Stomach (tissue), 9 donors: ENCODE results near the gene NKAIN2. TPM values are rescaled to one million over a fixed set of nuclear protein-coding genes. Genes with fewer than 3 reads are reported as not detected.
"Not testable (repeated sequence)": the region's sequence is repeated elsewhere in the genome, so short reads cannot be mapped to it uniquely, and the experiment has no call there.

ENCODE experiments used
- DNase-seq, 2 donors: peaks; one replicate each; pipeline versions ENCODE4 v3.0.0 to v3.0.0-alpha.2; 2013 to 2019
- H3K27ac ChIP-seq, 5 donors: fragments of 200-600 bp in 4 of 5; sonication (generic) in 4 of 5; one replicate each; pipeline ENCODE4 v1.5.1; 2013 to 2019; ENCODE audit warnings: mild to moderate bottlenecking in 1 of 5, moderate library complexity in 1 of 5
- H3K27me3 ChIP-seq, 3 donors: fragments of 200-600 bp; sonication (generic); one replicate each; pipeline ENCODE4 v1.5.1; 2017 to 2019; ENCODE audit warnings: mixed run types in 1 of 3
- H3K36me3 ChIP-seq, 4 donors: fragments of 200-600 bp; sonication (generic); 1 replicate in 3 of 4; 2 replicates in 1 of 4; pipeline ENCODE4 v1.5.1; 2016 to 2019
- H3K4me1 ChIP-seq, 4 donors: fragments of 200-600 bp; sonication (generic); one replicate each; pipeline ENCODE4 v1.5.1; 2016 to 2019
- H3K4me3 ChIP-seq, 4 donors: fragments of 200-600 bp; sonication (generic) in 3 of 4; one replicate each; pipeline ENCODE4 v1.5.1; 2016 to 2019; ENCODE audit warnings: mild to moderate bottlenecking in 1 of 4
- H3K9me3 ChIP-seq, 4 donors: fragments of 200-600 bp; sonication (generic); one replicate each; pipeline ENCODE4 v1.5.1; 2016 to 2019
- EP300 ChIP-seq: sonication (generic); formaldehyde crosslinking; IDR thresholded peaks from one replicate; pipeline ENCODE4 v1.6.1; 2017; ENCODE audit warnings: antibody characterized with exemption
- POLR2A ChIP-seq, 4 donors: fragments of 450-650 bp; IDR thresholded peaks; one replicate each; pipeline ENCODE4 v1.6.1; 2016; ENCODE audit warnings: antibody characterized with exemption in 4 of 4, control low read depth in 2 of 4, mild to moderate bottlenecking in 1 of 4, moderate library complexity in 1 of 4
- POLR2AphosphoS5 ChIP-seq, 3 donors: sonication (generic); formaldehyde crosslinking; IDR thresholded peaks; one replicate each; pipeline ENCODE4 v1.6.1; 2016; ENCODE audit warnings: antibody characterized with exemption in 3 of 3
- WGBS, 5 donors: extraction: QIAGEN DNeasy Blood & Tissue Kit in 3 of 5; methylation state at CpG; one replicate each; pipeline versions ENCODE4 v1.1.5 to v1.1.7; 2013 to 2018; 5-methylcytosine and 5-hydroxymethylcytosine counted together
- intact Hi-C: fragments of 100-400 bp; cut with DNase I; formaldehyde crosslinking; loops from one replicate; pipeline ENCODE4 v1.15.1; 2023; ENCODE audit warnings: low total_unique reads
- polyA plus RNA-seq, 3 donors: library from polyadenylated mRNA; stranded (reverse); fragments of 200-250 nt; gene quantifications; one replicate each; pipeline ENCODE4 v1.2.3, GENCODE V29; 2013
- total RNA-seq, 5 donors: library from RNA; depleted of rRNA; stranded (reverse); fragments of >200 nt; gene quantifications; one replicate each; pipeline versions ENCODE4 v1.1.0 to v1.2.3, GENCODE V29; 2014 to 2016
- TF ChIP-seq, protein P1 (sequence below), 7 experiments: fragments of 450-650 bp in 4 of 7; fragments of 200-600 bp in 3 of 7; sonication (generic) in 3 of 7; IDR thresholded peaks; one replicate each; pipeline ENCODE4 v1.5.1; 2016 to 2019; ENCODE audit warnings: antibody characterized with exemption in 7 of 7, control low read depth in 2 of 7, mild to moderate bottlenecking in 1 of 7
- donor health status: healthy with polysubstance abuse.
- donor health status: Bipolar disorder and iron deficiency.
- donor health status: healthy.

The NKAIN2 gene
- total and polyA plus RNA-seq, 8 donors, result 0.13 to 9.6 (median 1.5) TPM; not detected in 5

DNA sequence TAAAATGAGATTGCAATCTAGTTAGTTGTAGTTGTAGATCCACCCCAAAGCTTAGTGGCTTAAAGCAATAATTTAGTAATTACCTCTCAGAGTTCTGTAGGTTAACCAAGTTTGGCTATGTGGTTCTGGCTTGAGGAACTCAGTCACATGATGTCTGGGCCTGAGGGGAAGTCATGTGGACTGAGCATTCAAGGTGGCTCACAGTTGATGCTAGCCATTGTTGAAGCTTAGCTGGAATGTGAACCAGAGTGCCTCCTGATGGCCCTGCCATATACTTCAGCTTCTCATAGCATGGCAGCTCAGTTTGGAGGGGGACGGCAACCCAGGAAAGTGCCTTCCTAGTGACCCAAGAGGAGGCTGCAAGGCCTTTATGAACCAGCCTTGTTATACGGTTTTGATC, 895.4 kb downstream of the NKAIN2 start:
- Histone ChIP-seq H3K9me3 (peaks cover 0 to 5% (median 0%) of the 10 kb centered on the region in 4 donors), H3K27ac (no peak overlapping the region), H3K36me3 (no peaks in the 10 kb centered on the region), H3K27me3 (no peaks in the 10 kb centered on the region), H3K4me1 (no peaks in the 10 kb centered on the region), H3K4me3 (no peak overlapping the region)
- no peak for TF ChIP-seq EP300
- intact Hi-C loops, result no loop called here
- DNase-seq, result no peak
- 83 to 93% (median 89%) methylated on average over 2 of the region's 2 CpGs for WGBS, 5 donors

DNA sequence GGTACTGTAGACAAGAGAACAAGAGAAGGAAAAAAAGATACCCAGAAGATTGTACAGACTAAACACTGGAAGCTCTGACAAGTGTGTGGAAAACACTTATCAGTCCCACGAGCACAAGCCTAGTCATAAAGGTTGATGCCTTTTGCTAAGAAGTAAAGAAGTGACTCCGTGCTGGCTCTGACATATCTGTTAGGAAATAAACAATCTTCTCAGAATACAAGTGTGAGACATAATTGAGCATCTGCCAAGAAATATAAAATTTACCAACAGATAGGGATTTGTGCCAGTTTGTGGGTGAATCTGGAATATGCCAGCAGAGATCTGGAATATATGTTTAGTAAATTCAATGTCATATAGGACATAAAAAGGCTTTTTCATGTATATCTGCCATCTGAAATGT, 899.9 kb downstream of the NKAIN2 start:
- DNase-seq, result no peak
- Histone ChIP-seq H3K4me3 (no peak overlapping the region), H3K9me3 (peaks cover 0 to 5% (median 0%) of the 10 kb centered on the region in 4 donors), H3K36me3 (no peaks in the 10 kb centered on the region), H3K4me1 (no peaks in the 10 kb centered on the region), H3K27ac (no peak overlapping the region), H3K27me3 (no peaks in the 10 kb centered on the region)
- no peak for TF ChIP-seq POLR2AphosphoS5 (IDR thresholded peaks at IDR 0.05)
- TF ChIP-seq EP300, result no peak
- TF ChIP-seq POLR2A (IDR thresholded peaks at IDR 0.05), result no peak
- TF ChIP-seq, protein P1, sequence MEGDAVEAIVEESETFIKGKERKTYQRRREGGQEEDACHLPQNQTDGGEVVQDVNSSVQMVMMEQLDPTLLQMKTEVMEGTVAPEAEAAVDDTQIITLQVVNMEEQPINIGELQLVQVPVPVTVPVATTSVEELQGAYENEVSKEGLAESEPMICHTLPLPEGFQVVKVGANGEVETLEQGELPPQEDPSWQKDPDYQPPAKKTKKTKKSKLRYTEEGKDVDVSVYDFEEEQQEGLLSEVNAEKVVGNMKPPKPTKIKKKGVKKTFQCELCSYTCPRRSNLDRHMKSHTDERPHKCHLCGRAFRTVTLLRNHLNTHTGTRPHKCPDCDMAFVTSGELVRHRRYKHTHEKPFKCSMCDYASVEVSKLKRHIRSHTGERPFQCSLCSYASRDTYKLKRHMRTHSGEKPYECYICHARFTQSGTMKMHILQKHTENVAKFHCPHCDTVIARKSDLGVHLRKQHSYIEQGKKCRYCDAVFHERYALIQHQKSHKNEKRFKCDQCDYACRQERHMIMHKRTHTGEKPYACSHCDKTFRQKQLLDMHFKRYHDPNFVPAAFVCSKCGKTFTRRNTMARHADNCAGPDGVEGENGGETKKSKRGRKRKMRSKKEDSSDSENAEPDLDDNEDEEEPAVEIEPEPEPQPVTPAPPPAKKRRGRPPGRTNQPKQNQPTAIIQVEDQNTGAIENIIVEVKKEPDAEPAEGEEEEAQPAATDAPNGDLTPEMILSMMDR (IDR thresholded peaks at IDR 0.05), result no peak
- intact Hi-C loops, result no loop called here
- WGBS, 5 donors, result 61 to 71% (median 66%) methylated on average over 2 of the region's 2 CpGs

DNA sequence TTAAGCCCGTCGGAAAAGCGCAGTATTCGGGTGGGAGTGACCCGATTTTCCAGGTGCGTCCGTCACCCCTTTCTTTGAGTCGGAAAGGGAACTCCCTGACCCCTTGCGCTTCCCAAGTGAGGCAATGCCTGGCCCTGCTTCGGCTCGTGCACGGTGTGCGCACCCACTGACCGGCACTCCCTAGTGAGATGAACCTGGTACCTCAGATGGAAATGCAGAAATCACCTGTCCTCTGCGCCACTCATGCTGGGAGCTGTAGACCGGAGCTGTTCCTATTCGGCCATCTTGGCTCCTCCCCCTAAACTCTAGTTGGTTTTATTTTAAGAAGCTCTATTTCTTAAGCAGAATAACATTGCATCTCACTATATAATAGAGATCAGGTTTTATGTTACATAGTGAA, 908.9 kb downstream of the NKAIN2 start:
- H3K4me3 ChIP-seq, H3K4me1 ChIP-seq, H3K36me3 ChIP-seq, H3K9me3 ChIP-seq, intact Hi-C loops, H3K27ac ChIP-seq, DNase-seq, H3K27me3 ChIP-seq: not testable (repeated sequence)
- WGBS, 5 donors, result 92 to 97% (median 95%) methylated on average over 12 to 17 of the region's 17 CpGs

DNA sequence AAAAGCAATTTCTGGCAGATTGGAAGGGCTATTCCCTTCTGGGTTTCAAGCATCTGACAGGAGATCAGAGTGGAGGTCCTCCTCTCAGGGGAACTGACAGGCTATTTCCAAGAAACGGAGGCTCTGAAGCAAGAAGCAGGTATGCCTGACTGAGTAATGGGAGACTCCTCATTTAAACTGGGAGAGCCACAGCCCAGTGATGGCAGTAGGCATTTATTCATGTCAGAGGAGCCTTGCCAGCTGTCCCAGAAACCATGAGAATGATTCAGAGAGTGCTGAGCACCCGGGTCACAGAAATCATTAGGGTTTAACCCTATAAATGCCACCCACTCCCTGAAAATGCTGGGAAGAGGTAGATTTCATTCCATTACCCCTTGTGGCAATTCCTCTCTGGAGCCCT, 911.1 kb downstream of the NKAIN2 start:
- no peaks in the 10 kb centered on the region for H3K27me3 ChIP-seq
- no peaks in the 10 kb centered on the region for H3K36me3 ChIP-seq
- intact Hi-C loops, result loop anchor here (5.0 kb wide), 1 partner anchor 372 kb away; no protein-coding TSS in a partner anchor
- no peak for DNase-seq
- H3K9me3 ChIP-seq, result peaks cover 0 to 6% (median 0%) of the 10 kb centered on the region in 4 donors
- no peak overlapping the region for H3K4me3 ChIP-seq
- WGBS, 5 donors, result 27 to 42% (median 39%) methylated on average over 2 of the region's 2 CpGs
- no peak overlapping the region for H3K27ac ChIP-seq
- H3K4me1 ChIP-seq, result no peaks in the 10 kb centered on the region
- no peak for TF ChIP-seq EP300
- no peak for TF ChIP-seq POLR2A (IDR thresholded peaks at IDR 0.05)
- TF ChIP-seq, protein P1 (IDR thresholded peaks at IDR 0.05), result no peak
- TF ChIP-seq POLR2AphosphoS5 (IDR thresholded peaks at IDR 0.05), result no peak

DNA sequence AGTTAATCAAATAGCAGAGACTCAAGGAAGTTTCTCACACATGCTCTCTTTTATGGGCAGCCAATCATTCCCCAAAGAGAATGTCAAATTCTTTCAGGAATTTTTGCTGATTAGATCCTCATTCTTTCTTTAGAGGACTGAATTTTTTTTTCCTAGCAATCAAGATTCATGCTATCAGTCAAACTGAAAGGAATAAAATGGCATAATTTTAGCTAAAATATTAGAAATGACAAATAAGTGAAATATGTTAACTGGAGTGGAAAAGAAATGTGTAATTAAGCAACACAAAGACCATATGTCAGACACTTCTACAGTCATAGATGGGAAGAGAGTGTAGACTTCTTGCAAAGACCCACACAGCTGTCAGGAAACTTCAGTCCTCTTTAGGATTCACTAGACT, 916.2 kb downstream of the NKAIN2 start:
- H3K27ac ChIP-seq, result no peak overlapping the region
- intact Hi-C loops, result loop anchor here (5.0 kb wide), 1 partner anchor 378 kb away; no protein-coding TSS in a partner anchor
- no peaks in the 10 kb centered on the region for H3K27me3 ChIP-seq
- TF ChIP-seq, protein P1 (IDR thresholded peaks at IDR 0.05), result no peak
- no peak for TF ChIP-seq POLR2A (IDR thresholded peaks at IDR 0.05)
- TF ChIP-seq EP300, result no peak
- TF ChIP-seq POLR2AphosphoS5 (IDR thresholded peaks at IDR 0.05), result no peak
- DNase-seq, result no peak
- H3K4me1 ChIP-seq, result no peaks in the 10 kb centered on the region
- H3K9me3 ChIP-seq, result peaks cover 0 to 8% (median 3%) of the 10 kb centered on the region in 4 donors
- H3K4me3 ChIP-seq, result no peak overlapping the region
- no peaks in the 10 kb centered on the region for H3K36me3 ChIP-seq
